LHCN-M2 (cell line): ENCODE data around the gene CFAP57. TPM values are rescaled to one million over a fixed set of nuclear protein-coding genes. Genes with fewer than 3 reads are reported as not detected.

Experiments
- DNase-seq: peaks from one replicate; pipeline ENCODE4 v3.0.0-alpha.2; 2012; ENCODE audit warnings: low read depth
- total RNA-seq: library from RNA; depleted of rRNA; stranded (reverse); fragments of >200 nt; gene quantifications from 2 replicates; pipeline ENCODE4 v1.2.3, GENCODE V29; 2014

CFAP57 gene
- total RNA-seq, 1 experiment from 2014 or later: not detected

DNA sequence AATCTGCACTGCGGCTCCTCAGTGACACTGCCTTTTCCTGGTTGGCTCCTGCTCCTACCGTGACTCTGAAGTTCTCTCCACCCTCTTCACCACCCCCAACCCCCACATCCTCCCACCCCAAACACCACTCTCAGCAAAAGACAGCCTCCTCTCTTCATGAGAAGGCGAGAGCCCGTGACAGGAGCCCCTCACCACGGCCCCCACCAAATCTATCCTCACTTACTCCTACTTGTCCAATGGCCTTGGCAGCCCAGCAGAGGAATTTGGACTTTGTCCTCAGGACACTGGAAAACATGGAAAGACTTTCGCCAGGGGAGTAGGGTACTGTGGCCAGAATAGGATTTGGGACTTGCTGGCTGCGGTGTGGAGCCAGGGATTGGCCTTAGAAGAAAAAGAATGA is 104.5 kb downstream of the CFAP57 start:
- DNase-seq: no peak

DNA sequence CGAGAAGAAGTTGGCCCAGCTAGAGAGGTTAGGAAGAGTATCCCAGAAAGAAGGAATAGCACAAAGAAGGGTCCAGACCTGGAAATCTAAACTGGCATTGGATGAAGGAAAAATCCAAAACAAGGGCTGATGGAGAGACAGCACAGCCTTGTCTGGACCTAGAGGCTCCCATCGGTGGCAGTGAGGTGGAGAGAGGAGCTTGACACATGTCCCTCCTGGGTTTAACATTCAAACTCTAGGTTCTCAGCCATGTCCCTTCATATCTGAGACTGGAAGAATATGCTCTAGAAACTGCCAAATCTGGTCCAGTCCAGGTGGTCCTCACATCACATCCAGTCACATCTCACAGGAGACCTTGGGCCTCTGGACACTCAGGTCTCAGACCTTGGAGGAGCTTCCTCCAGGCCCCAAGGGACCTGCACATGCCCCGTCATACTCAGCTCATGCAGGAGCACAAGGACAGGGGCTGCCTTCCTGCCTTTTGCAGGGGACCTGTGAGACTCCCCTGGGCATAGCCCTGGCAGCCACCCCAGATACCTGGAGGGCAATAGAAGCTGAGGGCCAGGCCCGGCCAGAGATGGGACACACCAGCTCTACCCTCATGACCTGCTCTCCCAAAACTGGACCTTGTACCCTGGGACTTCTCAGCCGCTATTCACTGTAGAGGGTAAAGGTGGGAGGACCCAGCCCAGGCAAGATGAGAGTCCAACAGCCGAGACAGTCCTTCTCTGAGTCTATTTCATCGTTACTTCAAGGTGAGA is 105.2 kb downstream of the CFAP57 start:
- DNase-seq: no peak

DNA sequence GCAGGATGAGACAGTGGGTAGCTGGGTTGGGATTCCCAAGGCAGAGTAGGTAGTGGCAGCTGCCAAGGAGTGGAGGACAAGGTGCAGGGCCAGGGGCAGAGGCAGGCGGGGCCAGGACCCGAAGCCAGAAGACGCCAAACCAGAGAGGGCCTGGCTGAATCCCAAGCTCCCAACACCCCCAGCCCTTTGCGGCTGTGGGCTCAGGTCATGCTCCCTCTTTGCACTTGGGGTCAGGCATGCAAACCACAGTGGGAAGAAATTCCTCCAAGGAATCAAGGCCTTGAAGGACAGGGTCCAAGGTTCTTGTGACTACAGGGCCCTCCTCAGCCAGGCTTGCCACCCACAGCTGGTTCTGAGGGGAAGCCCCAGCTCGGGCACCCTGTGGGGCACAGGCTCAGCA is 107.0 kb downstream of the CFAP57 start:
- no peak for DNase-seq

- DNase-seq: no peak
Measured at GRCh38 chr1:43279666-43280065, 107.5 kb downstream of the CFAP57 start.

DNA sequence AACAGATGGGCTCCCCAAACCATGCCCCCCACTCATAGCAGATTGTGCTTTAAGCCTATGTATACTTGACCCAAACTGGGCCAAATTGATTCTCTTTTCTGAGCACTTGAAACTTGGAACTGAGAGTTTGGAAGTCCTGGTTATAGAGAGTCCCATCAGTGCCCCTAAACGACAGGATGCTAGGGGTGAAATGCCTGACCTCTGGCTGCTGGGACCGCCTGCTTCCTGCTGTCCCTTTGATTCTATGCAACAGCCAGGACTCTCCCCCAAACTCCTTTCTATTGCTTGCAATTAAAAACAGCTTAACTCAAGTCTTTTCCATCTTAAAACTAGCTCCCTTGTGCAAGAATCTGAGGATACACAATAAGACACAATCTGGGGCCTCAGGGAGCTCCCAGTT is 108.6 kb downstream of the CFAP57 start:
- DNase-seq: no peak

DNA sequence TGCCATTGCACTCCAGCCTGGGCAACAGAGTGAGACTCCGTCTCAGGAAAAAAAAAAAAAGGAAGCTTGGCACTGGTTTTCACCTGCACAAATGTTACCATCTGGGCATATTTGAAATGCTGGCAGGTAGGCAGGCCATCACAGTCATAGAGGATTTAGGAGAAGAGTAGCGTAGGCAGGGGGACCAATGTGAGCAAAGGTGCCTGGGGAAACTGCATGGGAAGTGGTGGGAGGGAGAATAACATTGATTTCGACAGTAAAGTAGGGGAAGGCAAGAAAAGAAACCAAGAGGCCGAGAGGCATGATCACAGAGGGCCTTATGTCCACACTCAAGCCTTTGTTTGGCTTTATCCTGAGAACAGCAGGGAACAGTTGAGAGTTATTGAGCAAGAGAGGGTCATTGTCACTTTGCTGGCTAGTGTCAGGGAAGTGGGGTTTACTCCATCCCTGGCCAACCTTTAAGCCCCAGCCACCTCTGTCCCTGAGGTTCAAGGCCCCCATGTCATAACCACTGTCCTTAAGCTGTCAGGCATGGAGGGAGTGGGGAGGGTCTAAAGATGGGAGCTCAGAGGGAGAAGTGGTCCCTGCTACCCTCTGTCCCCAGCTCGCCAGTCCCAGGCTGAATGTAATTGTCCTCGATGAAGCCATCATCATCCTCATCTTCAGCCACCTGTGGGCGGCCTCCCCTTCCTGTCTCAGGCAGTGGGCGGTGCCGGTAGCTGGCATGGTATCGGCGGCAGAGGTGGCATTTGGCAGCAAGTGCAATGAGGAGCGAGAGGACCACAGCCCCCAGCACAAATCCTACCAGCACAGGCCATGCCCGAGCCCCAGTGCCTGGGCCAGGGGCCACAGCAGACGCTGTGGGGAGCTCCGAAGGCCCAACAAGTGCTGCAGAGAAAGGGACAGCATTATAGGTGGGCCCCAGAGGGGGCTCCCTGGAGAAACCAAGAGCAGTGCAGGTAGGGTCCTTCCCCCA is 110.4 kb downstream of the CFAP57 start:
- no peak for DNase-seq

- DNase-seq: no peak
Measured at GRCh38 chr1:43284065-43284464, 111.9 kb downstream of the CFAP57 start.

- no peak for DNase-seq
Measured at GRCh38 chr1:43284546-43285110, 112.5 kb downstream of the CFAP57 start.

DNA sequence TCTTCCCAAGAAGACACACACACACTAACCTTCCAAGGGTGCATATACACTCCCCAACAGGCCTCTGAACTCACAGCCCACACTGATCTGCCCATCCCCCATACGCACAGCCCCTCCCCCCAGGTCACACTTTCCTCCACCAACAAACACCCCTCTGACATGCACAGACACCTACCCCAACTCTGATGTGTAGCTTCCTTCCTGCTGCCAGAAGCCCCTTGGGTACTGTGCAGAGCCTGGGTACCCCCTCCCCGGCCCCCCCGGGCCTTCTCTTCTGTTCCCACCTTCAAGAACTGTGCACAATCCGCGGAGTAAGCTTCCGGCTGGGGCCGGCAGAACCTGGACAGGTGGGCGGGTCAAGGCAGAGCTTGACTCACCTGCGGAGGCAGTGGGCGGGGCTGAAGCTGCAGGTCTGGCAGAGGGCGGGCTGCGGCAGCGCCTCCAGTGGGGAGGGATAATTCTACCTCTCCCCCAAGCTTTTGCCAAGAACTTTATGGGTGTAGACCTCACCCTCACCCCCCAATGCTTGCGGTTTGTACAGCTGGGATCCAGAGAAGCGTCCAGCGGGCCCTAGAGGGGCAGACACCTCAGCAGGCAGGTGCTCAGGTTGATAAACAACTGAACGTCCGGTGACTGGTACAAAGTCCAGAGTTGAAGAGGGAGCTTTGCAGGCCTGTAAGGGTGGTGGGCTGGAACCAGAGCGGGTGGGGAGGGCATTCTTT is 113.3 kb downstream of the CFAP57 start, which contains the start of gene C1orf210:
Gene C1orf210 (minus strand): TSS at position 313 of the 722 bp plus-strand sequence. CDS start 2,311 bp downstream, outside the sequence.
- no peak for DNase-seq

- no peak for DNase-seq
Measured at GRCh38 chr1:43286115-43286514, 114.0 kb downstream of the CFAP57 start.

DNA sequence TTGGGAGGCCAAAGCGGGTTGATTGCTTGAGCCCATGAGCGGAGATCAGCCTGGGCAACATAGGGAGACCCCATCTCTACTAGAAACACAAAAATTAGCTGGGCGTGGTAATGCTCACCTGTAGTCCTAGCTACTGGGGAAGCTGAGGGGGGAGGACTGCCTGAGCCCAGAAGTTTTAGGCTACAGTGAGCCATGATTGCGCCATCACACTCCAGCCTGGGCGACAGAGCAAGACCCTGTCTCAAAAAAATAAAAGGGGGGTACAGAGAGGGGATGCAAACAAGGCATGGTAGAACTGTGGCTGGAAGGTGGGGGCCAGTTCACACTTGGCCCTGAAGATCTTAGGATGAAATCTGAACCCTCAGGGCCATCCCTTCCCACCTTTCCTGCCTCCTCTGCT is 114.4 kb downstream of the CFAP57 start:
- no peak for DNase-seq

- no peak for DNase-seq
Measured at GRCh38 chr1:43288058-43288784, 116.1 kb downstream of the CFAP57 start.

DNA sequence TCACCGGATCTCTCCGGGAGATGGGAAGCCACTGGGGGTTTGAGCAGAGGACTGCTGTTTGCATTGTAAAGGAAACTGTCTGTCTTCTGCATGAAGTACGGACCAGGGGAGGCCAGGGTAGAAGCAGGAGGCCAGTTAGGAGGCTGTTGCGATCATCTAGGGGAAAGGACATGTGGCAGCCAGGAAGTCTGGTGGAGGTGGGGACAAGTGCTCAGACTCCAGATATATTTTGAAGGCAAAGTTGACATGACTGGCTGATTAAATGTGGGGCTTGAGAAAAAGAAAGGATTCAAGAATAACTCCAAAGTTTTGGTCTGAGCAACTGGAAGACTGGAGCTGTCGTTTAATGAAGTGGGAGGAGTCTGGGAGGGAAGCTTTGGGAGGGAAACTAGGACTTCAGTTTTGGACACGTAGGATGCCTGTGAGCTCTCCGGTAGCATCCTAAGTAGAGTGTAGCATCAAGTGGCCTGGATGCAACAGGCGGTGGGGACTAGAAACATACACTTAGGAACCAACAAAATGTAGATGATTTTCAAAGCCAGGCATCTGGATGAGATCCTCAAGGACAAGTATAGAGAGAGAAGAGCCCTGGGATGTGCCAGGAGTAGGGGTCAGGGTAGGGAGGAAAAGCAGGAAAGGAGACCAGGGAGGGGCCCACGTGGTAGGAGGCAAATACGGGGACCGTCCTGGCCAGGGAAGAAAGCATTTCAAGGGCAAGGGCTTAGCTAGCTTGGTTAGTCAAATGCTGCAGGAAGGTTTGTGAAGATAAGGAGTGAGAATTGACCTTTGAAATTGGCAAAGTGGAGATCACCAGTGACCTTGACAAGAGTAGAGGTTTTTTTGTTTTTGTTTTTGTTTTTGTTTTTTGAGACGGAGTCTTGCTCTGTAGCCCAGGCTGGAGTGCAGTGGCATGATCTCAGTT is 116.9 kb downstream of the CFAP57 start:
- no peak for DNase-seq

GRCh38 chr1:43292216-43292615 is 120.1 kb downstream of the CFAP57 start:
- DNase-seq: no peak

GRCh38 chr1:43292679-43293078 is 120.5 kb downstream of the CFAP57 start:
- DNase-seq: no peak

- DNase-seq: no peak
Measured at GRCh38 chr1:43293176-43293575, 121.0 kb downstream of the CFAP57 start.

DNA sequence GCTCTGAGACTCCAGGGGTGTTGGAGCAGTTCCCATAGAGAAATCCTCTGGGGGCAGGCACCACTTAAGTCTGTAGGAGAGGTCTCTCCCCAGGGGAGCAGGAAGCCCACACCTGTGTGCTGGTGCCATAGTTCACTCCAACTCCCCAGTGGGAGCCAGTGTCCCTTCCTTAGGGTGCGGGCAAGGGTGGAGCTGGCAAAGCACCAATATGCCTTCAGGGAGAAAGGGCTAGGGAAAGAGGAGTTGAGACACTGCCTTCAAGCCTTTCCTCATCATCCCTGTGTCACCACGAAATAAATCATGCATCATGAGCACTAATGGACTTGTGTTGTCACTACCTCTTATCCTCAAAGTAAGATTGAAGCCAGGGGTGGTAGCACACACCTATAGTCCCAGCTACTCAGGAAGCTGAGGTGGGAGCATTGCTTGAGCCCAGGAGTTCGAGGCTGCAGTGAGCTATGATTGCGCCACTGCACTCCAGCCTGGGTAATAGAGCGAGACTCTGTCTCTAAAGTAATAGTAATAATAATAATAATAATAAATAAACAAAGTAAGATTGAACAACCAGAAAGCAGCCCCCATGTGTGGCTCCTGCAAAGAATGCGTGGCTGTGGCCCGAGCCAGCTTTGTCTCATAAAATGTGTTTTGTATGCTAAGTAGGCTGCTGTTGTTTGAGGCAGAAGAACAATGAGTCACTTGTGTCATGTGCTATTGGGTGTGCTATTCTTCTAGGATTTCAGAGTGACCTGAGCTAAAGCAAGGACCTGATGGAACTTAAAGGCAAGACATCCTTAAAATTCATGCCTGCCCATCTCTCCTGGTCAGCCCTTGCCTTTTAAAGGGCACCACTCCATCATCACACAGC is 122.0 kb downstream of the CFAP57 start:
- DNase-seq: peak; percentile 71

- DNase-seq: no peak
Measured at GRCh38 chr1:43294761-43295160, 122.6 kb downstream of the CFAP57 start.

- DNase-seq: no peak
Measured at GRCh38 chr1:43296207-43296606, 124.1 kb downstream of the CFAP57 start.
